Activated gamma-delta T cell treated with anti-CD3 and anti-CD28 coated beads, Interleukin-2, amount 50 U/mL, for 16 hours (primary cell): ENCODE data around the gene CCDC13.

Source experiments
- DNase-seq: peaks from one replicate; pipeline ENCODE4 v3.0.0-alpha.2; 2020; ENCODE audit warnings: low read depth

Gene CCDC13

DNA sequence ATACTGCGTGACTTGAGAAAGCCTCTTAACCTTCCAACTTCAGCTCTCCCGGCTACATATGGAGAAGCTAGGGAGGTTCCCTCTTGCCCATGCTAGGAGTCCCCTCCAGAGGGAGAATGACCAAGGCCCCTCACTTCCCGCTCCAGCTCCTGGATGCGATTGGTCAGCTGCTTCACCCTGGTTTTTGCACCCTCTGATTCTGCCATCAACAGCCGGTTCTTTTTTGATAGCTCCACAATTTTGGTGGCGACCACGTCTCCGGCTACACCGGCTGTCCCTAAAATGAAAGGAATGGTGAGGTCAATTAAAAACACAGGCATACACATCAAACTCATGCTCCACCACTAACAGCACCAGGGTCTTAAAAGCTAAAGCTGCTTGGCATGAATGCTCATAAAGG, 20.6 kb downstream of the CCDC13 start:
- no peak for DNase-seq

DNA sequence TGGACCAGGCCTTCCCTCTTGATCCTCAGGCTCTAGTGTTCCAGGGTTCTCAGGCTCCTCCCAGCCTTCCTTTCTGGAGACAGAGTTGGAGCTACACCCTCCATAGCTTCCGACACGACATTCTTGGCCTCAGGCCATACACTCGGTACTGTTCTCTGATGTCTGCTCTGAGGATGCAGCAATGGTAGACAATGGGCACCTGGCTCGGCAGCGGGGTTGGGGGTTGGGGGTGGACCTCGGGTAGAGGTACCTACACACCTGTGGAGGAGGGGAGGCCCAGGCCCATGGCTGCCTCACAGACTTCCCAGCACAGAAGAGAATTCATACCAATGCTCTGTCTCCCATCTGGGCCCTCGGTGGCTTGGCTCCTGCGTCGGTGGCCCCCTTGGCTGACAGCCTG, 21.4 kb downstream of the CCDC13 start:
- no peak for DNase-seq

DNA sequence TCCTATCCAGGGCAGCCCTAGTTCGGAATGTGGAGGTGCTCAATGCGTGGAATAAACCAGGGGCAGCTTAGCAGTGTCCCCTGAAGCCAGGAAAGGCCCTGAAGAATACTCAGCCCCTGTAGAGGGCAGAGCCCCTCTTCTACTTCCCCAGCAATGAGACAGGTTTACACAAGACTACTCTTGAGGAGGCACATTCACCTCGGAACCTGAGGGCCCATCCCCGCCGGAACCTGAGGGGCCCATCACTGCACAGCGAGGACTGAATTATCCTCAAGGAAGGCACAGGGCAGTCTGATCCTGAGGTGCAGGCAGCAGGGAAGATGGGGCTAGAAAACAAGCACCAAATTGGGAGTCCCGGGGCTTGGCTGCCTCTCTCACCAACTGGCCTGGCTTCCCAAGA, 22.2 kb downstream of the CCDC13 start:
- DNase-seq: no peak

DNA sequence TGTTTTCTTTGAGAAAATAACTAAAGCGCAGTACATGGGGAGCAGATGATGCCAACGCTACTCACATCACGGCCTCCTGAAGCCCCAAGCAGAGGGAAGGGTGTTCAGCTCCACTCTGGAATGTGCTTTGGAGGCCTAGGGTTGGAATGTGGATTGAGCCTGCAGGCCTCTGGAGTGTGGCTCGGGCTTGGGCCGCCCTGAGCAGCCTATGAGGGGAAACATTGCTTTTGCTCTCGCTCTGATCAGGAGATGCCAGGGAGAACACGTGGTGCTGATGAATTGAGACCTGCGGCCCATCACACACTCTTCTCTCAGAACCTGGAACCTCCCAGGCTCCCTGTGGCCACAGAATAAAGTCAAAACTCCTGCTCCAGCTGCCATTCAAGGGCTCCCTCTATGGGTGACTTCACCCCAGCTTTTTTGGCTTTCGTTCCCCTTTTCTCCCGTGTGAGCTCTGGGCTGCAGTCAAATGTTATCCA, 23.3 kb downstream of the CCDC13 start:
- no peak for DNase-seq

DNA sequence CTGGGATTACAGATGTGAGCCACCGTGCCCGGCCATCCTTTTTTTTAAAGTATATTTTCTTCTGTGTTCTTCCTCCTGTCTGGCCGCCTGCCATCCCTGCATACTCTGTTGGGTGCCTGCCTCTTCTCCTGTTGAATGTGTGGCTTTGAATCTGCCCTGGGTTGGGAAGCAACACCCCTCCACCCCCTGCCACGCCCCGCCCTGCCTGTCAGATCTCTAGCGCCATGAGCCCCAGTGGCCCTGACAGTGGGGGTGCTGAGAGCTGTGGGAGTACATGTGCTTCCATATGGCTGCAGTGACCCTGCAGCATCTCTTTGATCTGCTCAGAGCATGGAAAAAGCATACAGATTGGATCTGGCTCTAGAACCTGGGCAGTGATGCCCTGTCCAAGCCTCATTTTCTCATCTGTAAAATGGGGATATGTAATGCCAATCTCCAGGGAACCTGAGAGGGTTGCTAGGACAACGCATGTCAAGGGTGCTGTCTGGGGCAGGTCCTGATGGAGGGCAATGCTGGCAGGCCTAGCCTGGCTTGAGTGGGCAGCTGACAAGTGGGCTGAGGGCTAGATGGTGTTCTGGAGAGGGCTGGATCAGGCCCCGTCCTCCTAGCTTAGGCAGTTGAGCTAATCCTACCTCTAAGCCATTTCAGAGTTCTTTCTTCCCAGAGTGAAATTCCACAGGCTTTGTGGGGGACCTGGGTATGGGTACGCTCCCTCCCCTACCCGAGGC, 23.9 kb downstream of the CCDC13 start:
- DNase-seq: no peak

DNA sequence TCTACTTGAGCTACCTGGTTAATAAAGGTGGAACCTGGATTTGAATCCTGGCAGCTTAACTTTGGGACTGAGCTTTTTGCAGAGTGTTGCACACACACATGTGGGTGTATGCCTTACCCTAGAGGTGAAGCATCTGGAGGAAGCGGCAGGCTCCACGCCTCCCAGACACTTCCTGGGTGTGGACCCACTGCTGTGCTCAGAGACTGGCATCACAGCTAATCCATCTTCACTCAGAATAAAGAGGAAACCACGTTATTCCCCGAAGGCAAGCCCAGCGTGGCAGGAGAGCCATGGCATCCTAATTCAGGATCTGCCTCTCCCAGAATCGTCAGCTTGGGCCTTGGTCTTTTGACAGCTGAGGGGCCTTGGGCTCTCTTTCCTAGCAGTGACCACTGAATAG, 25.5 kb downstream of the CCDC13 start:
- no peak for DNase-seq

DNA sequence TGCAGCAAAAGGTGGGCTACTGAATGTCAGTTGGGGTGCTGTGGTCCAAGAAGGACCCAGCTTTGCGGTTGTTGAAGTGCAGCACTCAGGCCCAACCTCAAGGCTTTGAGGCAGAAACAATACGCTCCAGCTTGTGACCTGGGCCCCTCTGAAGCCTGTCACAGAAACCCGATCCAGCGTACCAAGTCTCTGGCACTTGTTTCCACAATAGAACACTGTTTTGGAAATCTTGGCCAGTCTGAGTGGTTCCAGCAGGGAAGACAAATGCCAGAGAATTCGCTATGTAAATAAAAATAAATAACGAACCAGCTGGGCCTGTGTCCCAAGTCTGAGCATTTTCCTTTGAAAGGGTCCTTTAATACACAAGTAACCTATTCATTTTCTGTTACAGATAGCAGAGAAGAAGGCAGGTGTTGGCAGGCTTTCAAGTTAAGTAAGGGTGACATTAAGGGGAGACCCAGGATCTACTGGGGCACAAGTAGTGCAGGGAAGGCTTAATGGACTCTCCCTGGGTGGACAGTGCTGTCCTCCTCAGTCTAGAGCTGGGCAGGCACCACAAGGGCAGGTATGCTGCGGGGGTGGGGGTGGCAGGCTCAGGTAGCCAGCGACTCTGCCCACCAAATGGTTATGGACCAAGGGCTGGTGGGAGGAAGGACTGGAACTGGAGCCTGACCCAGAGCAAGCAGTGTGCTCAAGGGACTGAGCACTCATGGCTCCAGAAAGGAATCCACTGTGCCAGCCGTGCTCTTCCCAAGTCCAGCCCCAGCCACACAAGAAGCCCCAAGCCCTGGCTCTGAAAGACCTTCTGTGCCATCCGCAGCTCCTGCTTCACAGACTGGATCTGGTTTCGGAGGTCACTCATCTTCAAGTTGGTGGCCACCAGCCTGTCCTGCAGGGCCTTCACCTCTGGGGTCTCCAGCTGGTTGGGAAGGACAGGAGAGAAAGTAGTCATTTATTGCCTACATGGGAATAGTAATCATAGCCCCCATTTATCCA, 26.3 kb downstream of the CCDC13 start:
- DNase-seq: no peak

DNA sequence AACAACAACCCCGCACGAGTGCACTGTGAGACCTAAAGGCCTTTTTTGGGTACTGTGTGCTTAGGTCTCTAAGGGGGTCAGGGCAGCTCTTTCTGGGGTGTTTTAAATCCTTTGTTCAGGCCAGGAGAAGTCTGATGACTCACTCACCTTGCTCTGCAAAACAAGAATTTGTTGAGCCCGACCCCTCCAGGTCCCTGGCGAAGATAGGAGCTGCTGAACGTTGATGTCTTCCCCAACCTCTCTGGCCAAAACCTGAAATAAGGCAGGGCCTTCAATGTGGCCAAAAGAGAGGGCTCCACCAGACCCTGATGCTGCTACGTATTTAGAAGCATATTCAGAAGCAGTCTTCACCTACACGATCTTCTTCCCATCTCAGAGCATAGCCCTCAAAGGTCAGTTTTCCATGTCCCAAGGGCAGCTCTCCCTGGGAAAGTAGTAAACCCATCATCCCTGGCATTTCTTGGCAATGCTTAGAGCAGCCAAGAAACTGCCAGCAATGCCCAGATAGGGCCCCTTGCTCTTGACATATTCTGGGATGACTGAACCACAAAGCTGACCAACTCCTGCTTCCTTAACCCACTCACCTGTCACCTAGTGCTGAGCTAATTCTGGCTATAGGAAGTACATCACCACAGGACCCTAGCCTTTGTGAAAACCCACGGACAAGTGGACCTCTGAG, 27.1 kb downstream of the CCDC13 start:
- no peak for DNase-seq

DNA sequence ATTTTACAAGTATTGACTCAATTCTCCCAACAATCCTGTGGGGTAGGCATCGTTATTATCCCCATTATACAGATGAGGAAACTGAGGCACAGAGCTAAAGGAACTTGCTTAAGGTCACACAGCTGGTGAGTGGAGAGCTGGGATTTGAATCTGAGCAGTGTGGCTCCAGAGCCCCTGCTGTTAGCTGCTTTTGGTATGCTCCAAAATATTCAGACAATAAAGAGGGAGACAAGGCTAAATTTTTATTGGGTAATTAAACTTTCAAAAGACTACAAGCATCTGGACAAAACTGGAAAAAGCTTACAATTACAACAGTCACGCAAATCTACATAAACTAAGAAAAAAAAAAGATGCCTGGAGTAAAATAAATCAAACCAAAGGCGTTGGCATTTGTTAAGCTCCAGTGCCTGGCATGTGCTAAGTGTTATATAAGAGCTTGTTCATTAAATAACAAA, 27.7 kb downstream of the CCDC13 start:
- DNase-seq: no peak

DNA sequence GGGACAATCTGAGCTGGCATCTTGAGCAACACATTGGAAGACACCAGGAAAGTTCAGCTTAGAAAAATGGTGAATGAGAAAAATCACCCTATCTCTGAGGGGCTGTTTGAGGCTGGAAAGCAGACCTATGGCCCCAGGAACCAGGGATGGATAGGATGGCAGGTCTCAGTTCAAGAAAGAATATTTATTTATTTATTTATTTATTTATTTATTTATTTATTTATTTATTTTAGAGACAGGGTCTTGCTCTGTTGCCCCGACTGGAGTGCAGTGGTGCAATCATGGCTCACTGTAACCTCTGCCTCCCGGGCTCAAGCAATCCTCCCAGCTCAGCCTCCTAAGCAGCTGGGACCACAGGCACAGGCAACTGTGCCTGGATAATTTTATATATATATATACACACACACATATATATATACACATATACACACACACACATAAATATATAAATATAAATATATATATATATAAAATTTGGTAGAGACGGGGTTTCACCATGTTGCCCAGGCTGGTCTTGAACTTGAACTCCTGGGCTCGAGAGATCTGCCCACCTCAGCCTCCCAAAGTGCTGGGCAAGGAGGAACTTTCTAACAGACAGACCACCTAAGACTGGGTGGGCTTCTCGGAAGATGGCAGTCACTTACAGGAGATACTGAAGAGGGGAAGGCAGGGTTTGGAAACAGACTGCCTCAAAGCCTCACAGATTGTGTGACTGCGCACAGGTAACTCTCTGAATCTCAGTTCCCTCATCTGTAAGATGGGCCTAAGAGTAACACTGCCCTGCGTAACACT, 29.7 kb downstream of the CCDC13 start:
- no peak for DNase-seq

DNA sequence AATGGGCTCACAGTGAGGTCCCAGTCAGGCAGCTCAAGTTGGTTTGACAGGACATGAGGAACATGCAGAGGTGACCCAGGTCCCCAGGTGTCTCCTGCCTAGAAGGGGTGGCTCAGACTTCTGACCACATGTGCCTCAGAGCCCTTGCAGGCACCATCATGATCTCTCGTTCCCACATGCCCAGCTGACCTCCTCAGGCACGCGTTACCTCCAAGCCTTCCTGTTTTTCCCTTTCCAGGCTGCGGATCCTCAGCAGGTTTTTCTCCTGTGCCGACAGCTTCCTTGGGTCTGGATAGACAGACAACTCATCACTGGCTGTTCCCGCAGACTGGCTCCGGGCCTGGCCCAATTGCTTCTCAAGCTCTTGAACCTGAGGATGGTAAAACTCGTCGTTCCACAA, 30.4 kb downstream of the CCDC13 start:
- no peak for DNase-seq

DNA sequence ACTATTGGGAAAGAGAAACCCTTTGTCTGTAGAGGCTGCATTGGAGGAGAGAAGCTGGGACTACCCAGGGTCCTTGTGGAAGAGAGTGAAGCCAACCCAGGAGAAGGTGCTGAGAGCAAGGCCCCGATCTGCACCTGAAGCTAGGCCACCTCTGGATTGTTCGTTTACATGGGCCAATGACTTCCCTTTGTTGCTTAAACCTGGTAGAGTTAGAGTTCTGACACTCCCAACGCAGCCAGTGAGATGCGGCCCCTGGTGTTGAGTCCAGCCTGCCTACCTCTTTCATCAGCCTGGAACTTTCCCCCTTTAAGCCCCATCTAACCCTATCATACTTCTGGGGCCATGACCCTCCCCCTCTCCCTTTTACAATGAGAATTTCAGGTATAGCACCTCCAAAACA, 30.8 kb downstream of the CCDC13 start:
- DNase-seq: no peak

DNA sequence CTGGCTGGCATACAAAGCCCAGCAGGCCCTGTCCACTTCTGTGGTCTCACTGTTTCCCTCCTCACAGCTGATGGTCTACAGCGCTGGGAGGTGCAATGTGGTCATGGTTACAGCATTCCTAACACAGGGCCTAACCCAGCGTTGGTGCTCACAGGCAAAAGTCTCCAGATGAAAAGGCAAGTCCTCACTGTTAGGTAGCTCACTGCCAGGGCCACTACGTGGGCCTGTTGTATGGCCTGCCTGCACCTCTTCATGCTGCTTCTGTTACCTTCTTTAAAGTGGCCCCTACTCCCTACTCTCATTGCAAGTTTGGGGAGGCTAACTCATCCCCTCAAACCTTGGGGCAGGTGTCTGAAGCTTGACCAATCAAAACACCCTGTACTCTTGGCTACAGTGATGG, 31.3 kb downstream of the CCDC13 start:
- DNase-seq: no peak

DNA sequence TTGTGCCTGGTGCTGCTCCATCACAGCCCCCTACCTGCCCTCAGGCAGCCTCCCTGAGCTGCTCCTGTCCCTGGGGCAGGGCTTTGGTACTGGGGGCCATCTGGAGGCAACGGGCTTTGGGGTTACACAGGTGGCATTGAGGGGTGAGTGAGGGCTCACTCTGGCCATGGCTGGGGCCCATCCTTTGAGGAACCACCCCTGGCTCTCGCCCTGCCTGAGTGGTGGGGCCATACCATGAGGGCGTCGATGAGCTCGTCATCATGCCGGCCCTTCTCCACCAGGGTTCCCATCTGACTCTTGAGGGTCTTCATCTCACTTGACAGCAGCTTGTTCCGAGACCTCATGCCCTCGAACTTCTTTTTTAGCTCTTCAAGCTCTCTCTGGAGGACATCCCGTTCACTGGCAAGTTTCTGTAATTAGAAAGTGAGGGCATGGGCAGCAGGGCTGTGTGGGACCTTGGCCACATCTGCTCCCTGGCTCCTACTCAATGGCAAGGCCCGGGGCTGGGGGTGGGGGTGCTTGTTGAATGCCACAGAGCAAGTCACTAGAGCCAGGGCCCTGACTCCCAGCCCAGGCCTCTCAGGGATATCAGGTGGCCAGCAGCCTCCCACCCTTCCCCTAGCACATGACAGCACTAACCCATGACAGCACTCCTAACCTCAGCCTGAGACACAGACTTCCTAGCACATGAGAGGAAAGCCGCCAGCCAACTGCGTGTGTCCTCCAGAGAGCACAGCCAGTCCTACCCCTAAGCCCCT, 33.5 kb downstream of the CCDC13 start:
- DNase-seq: no peak

DNA sequence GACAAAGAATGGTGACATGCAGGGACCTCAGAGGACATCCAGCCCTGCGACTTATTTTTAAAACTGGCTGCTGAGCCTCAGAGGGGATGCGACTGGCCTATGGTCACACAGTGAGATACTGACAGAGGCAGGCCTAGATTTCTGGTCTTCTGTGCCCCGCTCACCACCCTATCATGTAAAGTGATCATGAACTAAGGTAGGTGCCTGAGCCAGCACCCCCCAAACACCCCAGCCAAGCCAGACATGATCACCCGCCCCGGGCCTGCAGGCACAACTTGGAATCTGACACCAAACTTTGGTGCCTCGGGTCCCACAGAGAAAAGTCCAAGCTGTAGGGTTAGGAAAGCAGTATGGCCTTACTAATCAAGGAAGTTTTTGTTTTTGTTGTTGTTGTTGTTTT, 36.5 kb downstream of the CCDC13 start:
- no peak for DNase-seq

DNA sequence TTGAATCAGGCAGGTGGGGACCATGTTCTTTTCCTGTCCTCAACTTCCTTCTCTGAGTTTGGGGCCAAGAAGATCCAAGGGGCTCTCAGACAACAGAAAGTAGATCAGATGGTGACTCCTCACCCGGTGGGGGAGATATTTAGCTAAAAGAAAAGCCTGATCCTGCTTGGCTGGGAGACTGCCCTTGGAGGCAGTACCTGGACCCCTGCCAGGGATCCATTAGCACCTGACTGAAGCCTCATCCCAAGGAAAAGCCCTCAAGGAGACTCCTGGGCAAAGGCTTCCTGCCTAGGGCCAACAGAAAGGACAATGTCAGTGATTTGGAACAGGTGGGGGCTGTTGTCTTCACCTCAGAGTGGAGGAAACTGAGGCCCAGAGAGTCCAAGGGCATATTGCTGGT, 37.0 kb downstream of the CCDC13 start:
- no peak for DNase-seq

DNA sequence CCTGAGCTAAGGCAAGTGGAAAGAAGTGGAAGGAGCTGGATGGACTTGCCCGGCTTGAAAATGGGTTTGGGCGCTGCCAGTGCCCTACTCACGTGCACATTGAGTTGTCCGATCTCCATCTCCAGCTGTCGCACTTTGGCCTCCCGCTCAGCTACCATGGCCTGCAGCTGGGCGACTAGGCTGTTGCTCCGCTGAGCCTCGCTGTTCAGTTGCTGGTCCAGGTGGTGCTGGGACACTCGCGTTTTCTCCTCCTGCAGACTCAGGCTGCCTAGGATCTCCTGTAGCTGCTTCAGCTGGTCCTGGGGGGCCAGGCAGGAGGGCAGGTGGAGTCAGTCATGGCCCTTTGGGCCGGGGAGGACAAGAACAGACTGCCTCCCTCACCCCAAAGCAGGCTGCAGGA, 37.4 kb downstream of the CCDC13 start:
- no peak for DNase-seq

DNA sequence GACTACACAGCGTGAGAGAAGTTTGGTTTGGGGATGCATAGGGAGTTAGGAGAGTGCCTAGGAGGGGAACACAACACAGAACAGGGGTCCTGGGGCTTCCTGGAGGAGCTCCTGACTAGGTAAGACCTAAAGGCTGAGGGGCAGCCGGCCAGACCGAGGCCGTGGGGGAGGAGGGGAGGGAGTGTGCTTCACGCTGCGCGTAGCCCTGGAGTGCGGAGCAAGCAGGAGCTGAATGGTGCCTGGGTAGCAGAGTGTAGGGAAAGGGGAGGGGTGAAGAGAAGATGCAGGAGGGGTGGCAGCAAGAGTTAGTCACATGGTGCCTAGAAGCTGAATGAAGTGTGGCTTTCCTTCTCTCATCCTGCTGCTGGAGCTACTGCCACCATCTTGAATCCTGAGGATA, 38.0 kb downstream of the CCDC13 start:
- DNase-seq: no peak

DNA sequence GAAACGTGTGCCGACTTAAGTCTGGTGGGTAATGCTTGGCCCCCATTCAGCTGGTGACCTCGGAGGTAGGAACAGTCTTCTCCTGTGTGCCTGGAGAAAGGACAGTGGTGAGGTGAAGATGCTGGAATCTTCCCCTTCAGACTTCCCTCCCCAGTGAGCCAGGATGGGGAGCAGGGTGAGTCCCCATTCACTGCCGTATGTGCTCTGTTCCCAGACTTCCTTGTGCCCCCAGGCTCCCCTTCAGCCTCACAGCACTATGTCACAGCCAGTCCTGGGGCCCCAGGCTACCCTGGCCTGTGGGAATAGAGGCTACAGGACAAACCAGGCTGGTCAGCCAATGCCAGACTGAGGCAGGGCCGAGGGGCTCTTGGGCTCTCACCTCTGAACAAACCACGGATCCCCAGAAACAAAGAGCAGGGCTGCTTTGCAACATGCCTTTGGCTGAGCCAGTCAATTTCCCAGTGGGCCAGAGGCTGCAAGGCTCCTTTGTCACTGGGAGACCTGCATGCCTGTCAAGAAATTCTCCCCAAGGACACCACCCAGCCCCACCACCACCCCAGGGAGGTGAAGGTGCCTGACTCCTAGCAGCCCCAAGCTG, 38.7 kb downstream of the CCDC13 start:
- DNase-seq: no peak

DNA sequence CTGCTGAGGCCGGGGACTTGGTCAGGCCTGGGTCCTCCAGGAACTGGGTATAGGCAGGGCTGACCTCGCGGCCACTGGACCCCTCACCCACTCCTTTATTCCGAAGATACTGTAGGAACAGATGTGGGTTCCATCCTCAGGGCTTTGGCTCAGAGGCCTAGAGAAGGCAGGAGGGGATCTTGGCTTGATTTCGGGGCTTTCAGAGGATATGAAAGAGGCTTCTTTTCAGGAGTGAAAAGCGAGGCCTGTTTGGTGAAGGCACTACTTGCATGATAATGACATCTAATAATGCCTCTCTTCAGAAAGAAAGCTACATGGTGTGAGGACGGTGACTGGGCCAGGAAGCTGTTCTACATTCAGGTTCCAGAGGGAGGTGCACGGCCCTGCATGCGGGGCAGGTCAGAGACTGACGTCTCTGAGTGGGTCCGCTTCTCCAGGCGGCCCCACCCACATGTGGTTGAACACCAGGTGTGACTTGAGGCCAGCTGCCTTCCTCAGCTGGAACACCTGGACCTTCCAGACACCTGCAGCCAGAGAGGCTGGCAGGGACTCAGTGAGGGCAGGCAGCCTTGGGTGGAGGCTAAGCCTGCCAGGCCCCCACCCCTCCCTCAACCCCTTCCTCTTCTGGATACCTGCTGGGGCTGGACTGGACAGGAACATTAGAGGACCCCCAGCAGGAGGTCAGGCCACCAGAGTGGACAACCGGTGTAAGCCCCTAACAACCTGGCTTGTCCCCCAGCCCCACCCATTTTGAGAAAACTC, 39.4 kb downstream of the CCDC13 start:
- no peak for DNase-seq
